ENCODE results near the gene TMEM255B.

DNA sequence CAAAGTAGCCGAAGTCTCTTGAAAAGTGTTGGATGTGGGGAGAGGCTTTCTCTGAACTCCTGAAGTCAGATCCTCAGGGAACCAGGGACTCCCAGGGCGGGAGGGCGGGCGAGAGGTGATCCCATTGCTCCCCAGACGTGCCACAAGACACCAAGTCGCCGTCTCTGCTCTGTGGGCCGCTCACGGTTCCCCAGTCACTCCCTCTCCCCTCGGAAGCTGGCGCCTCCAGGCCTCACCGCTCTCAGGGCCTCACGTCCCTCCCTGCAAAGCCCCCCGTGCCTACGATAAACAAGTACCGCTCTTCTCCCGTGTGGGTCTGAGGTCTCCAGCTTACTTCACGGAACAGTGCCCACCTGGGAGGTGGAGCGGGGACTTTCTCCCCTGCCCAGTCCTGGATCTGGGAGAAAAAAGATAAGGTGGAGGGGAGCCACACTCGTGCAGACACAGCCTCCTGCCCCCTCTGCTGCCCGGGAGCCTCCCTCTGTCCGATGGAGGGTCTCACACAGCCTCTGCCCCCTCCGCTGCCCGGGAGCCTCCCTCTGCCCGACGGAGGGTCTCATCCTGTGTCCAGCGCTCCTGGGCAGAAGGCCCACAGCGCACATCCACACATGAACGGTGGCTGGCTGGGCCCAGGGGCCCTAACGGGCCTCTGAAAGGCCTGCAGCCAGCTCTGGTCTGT is 54.2 kb downstream of the TMEM255B start:
- no peak for TF ChIP-seq SP1 (IDR thresholded peaks at IDR 0.05)
- TF ChIP-seq FOXA1 (IDR thresholded peaks at IDR 0.05) = no peak
- TF ChIP-seq NFRKB (IDR thresholded peaks at IDR 0.05) = no peak
- TF ChIP-seq ELF4 (IDR thresholded peaks at IDR 0.05) = no peak
